B cell (primary cell): Measurements from ENCODE around the gene COG6. TPM values are rescaled to one million over a fixed set of nuclear protein-coding genes. Genes with fewer than 3 reads are reported as not detected.

Source experiments
- ATAC-seq: fragments of 200-7000 bp; cut with Tn5 transposase; one replicate; pipeline ENCODE4 v1.10.0; 2021; ENCODE audit warnings: low read depth, mild to moderate bottlenecking, moderate number of reproducible peaks, moderate library complexity
- CTCF ChIA-PET: fragments of 350-600 bp; sonication (Branson Sonifier 250); formaldehyde crosslinking; loops from one replicate; lab custom pipeline; 2021; ENCODE audit warnings: antibody characterized with exemption, inconsistent platforms; lab: Charles Lee
- POLR2A ChIA-PET: fragments of 350-600 bp; sonication (Branson Sonifier 250); formaldehyde crosslinking; loops from one replicate; lab custom pipeline; 2021; ENCODE audit warnings: antibody characterized with exemption; lab: Charles Lee
- DNase-seq: peaks from one replicate; pipeline ENCODE4 v3.0.0; 2013
- H2AFZ ChIP-seq: 2 replicates; pipeline ENCODE4 v1.6.1; 2012; ENCODE audit warnings: mild to moderate bottlenecking, low read depth, low read length; ENCODE audit not compliant: insufficient read depth, poor library complexity, severe bottlenecking
- H3K27ac ChIP-seq, 2 donors: 1 replicate in 1 of 2; 2 replicates in 1 of 2; pipeline ENCODE4 v1.5.1; 2012 to 2013; ENCODE audit warnings: low read length in 2 of 2, mild to moderate bottlenecking in 2 of 2, moderate library complexity in 1 of 2
- H3K27me3 ChIP-seq, 4 experiments: fragments of 200-600 bp in 1 of 4; sonication (generic) in 1 of 4; replicated peaks in 1 of 4; 1 replicate in 2 of 4; 2 replicates in 2 of 4; pipeline versions ENCODE4 v1.6.1 to v1.7.0; 2013 to 2016; ENCODE audit warnings: low read length in 3 of 4, mild to moderate bottlenecking in 2 of 4, mixed read lengths in 1 of 4, moderate library complexity in 1 of 4; ENCODE audit not compliant: insufficient read depth in 4 of 4, control insufficient read depth in 3 of 4; ENCODE audit errors: control extremely low read depth in 1 of 4
- H3K36me3 ChIP-seq, 2 experiments: replicated peaks in 1 of 2; 1 replicate in 1 of 2; 2 replicates in 1 of 2; pipeline versions ENCODE4 v1.6.1 to v1.7.1; 2013; ENCODE audit warnings: low read length in 1 of 2; ENCODE audit not compliant: insufficient read depth in 2 of 2, control insufficient read depth in 1 of 2; ENCODE audit errors: control extremely low read depth in 1 of 2, extremely low read depth in 1 of 2
- H3K4me1 ChIP-seq, 2 donors: fragments of 200-600 bp in 1 of 2; sonication (generic) in 1 of 2; 1 replicate in 1 of 2; 2 replicates in 1 of 2; pipeline versions ENCODE4 v1.5.1 to v1.6.1; 2013 to 2017; ENCODE audit warnings: low read length in 2 of 2; ENCODE audit not compliant: control insufficient read depth in 2 of 2, insufficient read depth in 2 of 2
- H3K4me2 ChIP-seq: replicated peaks from 2 replicates; pipeline ENCODE3; 2012; ENCODE audit warnings: mild to moderate bottlenecking, low read depth, low read length; ENCODE audit not compliant: poor library complexity, severe bottlenecking
- H3K4me3 ChIP-seq, 5 experiments: fragments of 200-600 bp in 1 of 5; sonication (generic) in 1 of 5; 1 replicate in 3 of 5; 2 replicates in 2 of 5; pipeline versions ENCODE4 v1.5.1 to v1.7.0; 2011 to 2016; ENCODE audit warnings: low read length in 4 of 5, mild to moderate bottlenecking in 4 of 5, low read depth in 2 of 5, control low read depth in 1 of 5, moderate library complexity in 1 of 5; ENCODE audit not compliant: insufficient read depth in 1 of 5; ENCODE audit errors: control extremely low read depth in 1 of 5, extremely low read depth in 1 of 5
- H3K79me2 ChIP-seq: fragments of 200-600 bp; sonication (generic); one replicate; pipeline ENCODE4 v1.6.0; 2016; ENCODE audit warnings: low read length; ENCODE audit not compliant: control insufficient read depth, insufficient read depth
- H3K9ac ChIP-seq: fragments of 200-600 bp; sonication (generic); 2 replicates; pipeline ENCODE4 v1.6.1; 2017; ENCODE audit warnings: mild to moderate bottlenecking, low read length, moderate library complexity
- H3K9me3 ChIP-seq, 3 donors: one replicate each; pipeline versions ENCODE4 v1.6.1 to v1.7.1; 2013; ENCODE audit warnings: low read length in 2 of 3; ENCODE audit not compliant: control insufficient read depth in 2 of 3, insufficient read depth in 1 of 3; ENCODE audit errors: control extremely low read depth in 1 of 3
- H4K20me1 ChIP-seq: 2 replicates; pipeline ENCODE4 v1.6.0; 2012; ENCODE audit warnings: mild to moderate bottlenecking, low read length; ENCODE audit not compliant: insufficient read depth, control insufficient read depth, poor library complexity, severe bottlenecking
- H3K27ac Mint-ChIP-seq: one replicate; pipeline ENCODE4 v1.8.0; 2021; ENCODE audit warnings: mixed read lengths
- H3K27me3 Mint-ChIP-seq: one replicate; pipeline ENCODE4 v1.8.0; 2021; ENCODE audit warnings: mixed read lengths
- H3K4me1 Mint-ChIP-seq: one replicate; pipeline ENCODE4 v1.8.0; 2021; ENCODE audit warnings: mixed read lengths
- H3K4me3 Mint-ChIP-seq: one replicate; pipeline ENCODE4 v1.8.0; 2021; ENCODE audit warnings: mixed read lengths
- H3K9me3 Mint-ChIP-seq: one replicate; pipeline ENCODE4 v1.8.0; 2022; ENCODE audit warnings: mixed read lengths; ENCODE audit not compliant: insufficient read depth
- EZH2 ChIP-seq: IDR thresholded peaks from 2 replicates; pipeline ENCODE4 v1.6.1; 2012; ENCODE audit warnings: borderline replicate concordance, low read depth, mild to moderate bottlenecking, moderate library complexity, low read length; ENCODE audit not compliant: insufficient read depth, poor library complexity, severe bottlenecking
- WGBS: methylation state at CpG from one replicate; pipeline ENCODE4 v1.1.5; 2013; ENCODE audit warnings: missing lambda C conversion rate; ENCODE audit not compliant: insufficient coverage; 5-methylcytosine and 5-hydroxymethylcytosine counted together
- intact Hi-C: fragments of 100-400 bp; cut with micrococcal nuclease; formaldehyde crosslinking; loops from one replicate; pipeline ENCODE4 v1.10.0; 2022
- polyA plus RNA-seq: library from polyadenylated mRNA; depleted of rRNA; stranded (reverse); fragments of >200 nt; gene quantifications from 2 replicates; pipeline ENCODE4 v1.2.3, GENCODE V29; 2012
- total RNA-seq, 2 donors: library from RNA; stranded (reverse); fragments of 120-200 nt in 1 of 2; gene quantifications; 1 replicate in 1 of 2; 2 replicates in 1 of 2; pipeline versions ENCODE4 v1.2.3 to v1.2.4, GENCODE V29; 2013 to 2022
- TF ChIP-seq, protein P1 (sequence below): fragments of 200-600 bp; IDR thresholded peaks from one replicate; pipeline ENCODE4 v1.8.0; 2022; ENCODE audit warnings: antibody characterized with exemption, mild to moderate bottlenecking

The COG6 gene
- total and polyA plus RNA-seq, 2 donors (not counting 1 experiment from before 2014, with no cell fraction given) = 7.7 to 49.9 TPM

DNA sequence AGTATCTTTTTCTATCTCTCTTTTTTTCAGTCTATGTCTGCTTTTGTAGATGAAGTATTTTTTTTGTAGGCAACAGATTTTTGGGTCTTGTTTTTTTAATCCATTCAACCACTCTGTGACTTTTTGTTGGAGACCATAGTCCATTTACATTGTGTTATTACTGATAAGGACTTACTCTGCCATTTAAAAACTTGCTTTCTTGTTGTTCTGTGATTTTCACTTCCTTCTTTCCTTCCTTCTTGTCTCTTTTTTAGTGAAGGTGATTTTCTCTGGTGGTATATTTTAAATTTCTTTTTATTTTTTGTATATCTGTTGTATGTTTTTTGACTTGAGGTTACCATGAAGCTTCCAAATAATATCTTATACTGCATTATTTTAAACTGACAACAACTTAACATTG lies 79.5 kb downstream of the COG6 start:
- Histone ChIP-seq H3K4me3 (no peak overlapping the region), H3K79me2 (no peaks in the 10 kb centered on the region), H3K36me3 (peaks cover 0 to 8% of the 10 kb centered on the region in 2 experiments), H3K9ac (no peak overlapping the region), H4K20me1 (no peaks in the 10 kb centered on the region), H3K9me3 (no peaks in the 10 kb centered on the region), H3K4me2 (no peak overlapping the region), H3K4me1 (no peaks in the 10 kb centered on the region), H2AFZ (no peak overlapping the region), H3K27me3 (no peaks in the 10 kb centered on the region), H3K27ac (no peak overlapping the region)
- no peak for DNase-seq
- no peaks in the 10 kb centered on the region for H3K27me3 Mint-ChIP-seq
- H3K27ac Mint-ChIP-seq = no peak overlapping the region
- H3K9me3 Mint-ChIP-seq = no peaks in the 10 kb centered on the region
- no peak overlapping the region for H3K4me3 Mint-ChIP-seq
- CTCF ChIA-PET = no interaction called here
- intact Hi-C loops = no loop called here
- no peak for ATAC-seq
- no peak for TF ChIP-seq EZH2
- TF ChIP-seq, protein P1, sequence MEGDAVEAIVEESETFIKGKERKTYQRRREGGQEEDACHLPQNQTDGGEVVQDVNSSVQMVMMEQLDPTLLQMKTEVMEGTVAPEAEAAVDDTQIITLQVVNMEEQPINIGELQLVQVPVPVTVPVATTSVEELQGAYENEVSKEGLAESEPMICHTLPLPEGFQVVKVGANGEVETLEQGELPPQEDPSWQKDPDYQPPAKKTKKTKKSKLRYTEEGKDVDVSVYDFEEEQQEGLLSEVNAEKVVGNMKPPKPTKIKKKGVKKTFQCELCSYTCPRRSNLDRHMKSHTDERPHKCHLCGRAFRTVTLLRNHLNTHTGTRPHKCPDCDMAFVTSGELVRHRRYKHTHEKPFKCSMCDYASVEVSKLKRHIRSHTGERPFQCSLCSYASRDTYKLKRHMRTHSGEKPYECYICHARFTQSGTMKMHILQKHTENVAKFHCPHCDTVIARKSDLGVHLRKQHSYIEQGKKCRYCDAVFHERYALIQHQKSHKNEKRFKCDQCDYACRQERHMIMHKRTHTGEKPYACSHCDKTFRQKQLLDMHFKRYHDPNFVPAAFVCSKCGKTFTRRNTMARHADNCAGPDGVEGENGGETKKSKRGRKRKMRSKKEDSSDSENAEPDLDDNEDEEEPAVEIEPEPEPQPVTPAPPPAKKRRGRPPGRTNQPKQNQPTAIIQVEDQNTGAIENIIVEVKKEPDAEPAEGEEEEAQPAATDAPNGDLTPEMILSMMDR = no peak
- POLR2A ChIA-PET = no interaction called here
- H3K4me1 Mint-ChIP-seq = peaks cover 8% of the 10 kb centered on the region

DNA sequence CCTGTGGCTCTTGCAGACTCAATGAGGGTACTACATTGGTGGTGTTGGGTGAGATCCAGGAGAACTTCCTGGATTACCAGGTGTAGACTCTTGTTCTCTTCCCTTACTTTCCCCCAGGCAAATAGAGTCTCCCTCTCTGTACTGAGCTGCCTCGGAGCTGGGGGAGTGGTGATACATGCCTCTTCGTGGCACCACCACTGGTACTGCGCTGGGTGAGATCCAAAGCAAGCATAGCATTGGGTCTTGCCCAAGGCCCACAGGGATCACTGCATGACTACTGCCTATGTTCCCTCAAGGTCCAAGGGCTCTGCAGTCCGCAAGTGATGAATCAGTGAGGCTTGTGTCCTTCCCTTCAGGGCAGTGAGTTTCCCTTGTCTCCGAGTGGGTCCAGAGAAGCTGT lies 81.6 kb downstream of the COG6 start:
- H3K27ac ChIP-seq = no peak overlapping the region
- no peaks in the 10 kb centered on the region for H3K27me3 ChIP-seq
- ChIA-PET CTCF (no interaction called here), POLR2A (no interaction called here)
- intact Hi-C loops = no loop called here
- H3K4me3 ChIP-seq = no peak overlapping the region
- H3K79me2 ChIP-seq = no peaks in the 10 kb centered on the region
- H3K27me3 Mint-ChIP-seq = no peaks in the 10 kb centered on the region
- TF ChIP-seq EZH2 = no peak
- TF ChIP-seq, protein P1 = no peak
- H3K27ac Mint-ChIP-seq = no peak overlapping the region
- ATAC-seq (no peak), DNase-seq (no peak)
- H3K4me3 Mint-ChIP-seq = no peak overlapping the region
- H4K20me1 ChIP-seq = no peaks in the 10 kb centered on the region
- H3K9ac ChIP-seq = no peak overlapping the region
- H3K36me3 ChIP-seq = peaks cover 0 to 3% of the 10 kb centered on the region in 2 experiments
- no peaks in the 10 kb centered on the region for H3K9me3 ChIP-seq
- WGBS = 82% methylated on average over 5 of the region's 5 CpGs
- H3K4me1 Mint-ChIP-seq = peaks cover 8% of the 10 kb centered on the region
- no peak overlapping the region for H2AFZ ChIP-seq
- H3K4me1 ChIP-seq = no peaks in the 10 kb centered on the region
- H3K4me2 ChIP-seq = no peak overlapping the region
- H3K9me3 Mint-ChIP-seq = no peaks in the 10 kb centered on the region
